ENCODE data around the gene HSPA1B.

GRCh38 chr6:31826793-31827285 lies 699 bp upstream of the HSPA1B start:
- TF ChIP-seq CTCF (IDR thresholded peaks at IDR 0.05) (no peak), EZH2 (IDR thresholded peaks at IDR 0.05; ENCODE audit: borderline replicate concordance, insufficient read depth, low read depth, low read length, poor library complexity, severe bottlenecking) (no peak)

Measured in B cell (primary cell).